M059J (cell line): ENCODE data around the gene CCDC106. TPM values are rescaled to one million over a fixed set of nuclear protein-coding genes. Genes with fewer than 3 reads are reported as not detected.

Source experiments
- DNase-seq: peaks from one replicate; pipeline ENCODE4 v3.0.0-alpha.2; 2012; ENCODE audit warnings: low read depth
- total RNA-seq: library from RNA; depleted of rRNA; stranded (reverse); fragments of >200 nt; shearing (Covaris generic); gene quantifications from 2 replicates; pipeline ENCODE4 v1.2.3, GENCODE V29; 2014

The CCDC106 gene
- total RNA-seq, 1 experiment from 2014 or later: 4.9 TPM

- no peak for DNase-seq
These were observed 12.1 kb upstream of the CCDC106 start for GRCh38 chr19:55635856-55636440.

GRCh38 chr19:55636723-55637122 lies 11.3 kb upstream of the CCDC106 start:
- no peak for DNase-seq

GRCh38 chr19:55637534-55637933 lies 10.5 kb upstream of the CCDC106 start:
- no peak for DNase-seq

GRCh38 chr19:55638864-55639359 lies 9.1 kb upstream of the CCDC106 start:
- peak; percentile 63 for DNase-seq

- DNase-seq: peak; percentile 34
These were observed 7.9 kb upstream of the CCDC106 start for GRCh38 chr19:55640043-55640576.

- peak; percentile 78 for DNase-seq
These were observed 7.2 kb upstream of the CCDC106 start, which contains the start of gene ZNF580 for GRCh38 chr19:55640577-55641425. Gene ZNF580, plus strand, starts transcription at chr19:55641002. Its CDS starts 1,507 bp downstream, at chr19:55642509.

GRCh38 chr19:55641426-55642152 lies 6.4 kb upstream of the CCDC106 start:
- peak; percentile 58 for DNase-seq

- DNase-seq: peak; percentile 38
These were observed 5.6 kb upstream of the CCDC106 start for GRCh38 chr19:55642153-55643002.

GRCh38 chr19:55643003-55643886 lies 4.8 kb upstream of the CCDC106 start, which contains the start of gene ZNF581:
Gene ZNF581, plus strand, starts transcription at chr19:55643649. Its CDS starts 923 bp downstream, at chr19:55644572.
- peak; percentile 68 for DNase-seq

GRCh38 chr19:55643887-55644176 lies 4.2 kb upstream of the CCDC106 start:
- DNase-seq: no peak

- no peak for DNase-seq
These were observed 3.7 kb upstream of the CCDC106 start for GRCh38 chr19:55644191-55644833.

GRCh38 chr19:55644842-55645511 lies 3.0 kb upstream of the CCDC106 start:
- DNase-seq: no peak

GRCh38 chr19:55645512-55645881 lies 2.5 kb upstream of the CCDC106 start:
- no peak for DNase-seq

GRCh38 chr19:55646889-55647731 lies 902 bp upstream of the CCDC106 start:
- no peak for DNase-seq

GRCh38 chr19:55648585-55649267 lies 714 bp downstream of the CCDC106 start:
- DNase-seq: no peak

GRCh38 chr19:55649268-55650125 lies 1.5 kb downstream of the CCDC106 start:
- no peak for DNase-seq
